NB4 (cell line): ENCODE measurements around the gene PROX1.

Experiments
- DNase-seq: peaks from one replicate; pipeline ENCODE4 v3.0.0; 2010; ENCODE audit warnings: low read depth
- H3K4me3 ChIP-seq: one replicate; pipeline ENCODE4 v1.5.1; 2011; ENCODE audit warnings: mild to moderate bottlenecking, low read depth, low read length, moderate library complexity
- MYC ChIP-seq: IDR thresholded peaks from 2 replicates; pipeline ENCODE4 v1.6.1; 2011; ENCODE audit warnings: low read depth, low read length
- POLR2A ChIP-seq: IDR thresholded peaks from 2 replicates; pipeline ENCODE4 v1.6.1; 2011; ENCODE audit warnings: mild to moderate bottlenecking; ENCODE audit not compliant: insufficient read length; ENCODE audit errors: extremely low read depth
- TF ChIP-seq, protein P1 (sequence below): IDR thresholded peaks from one replicate; pipeline ENCODE4 v1.5.1; 2012; ENCODE audit warnings: low read depth, low read length
- TF ChIP-seq, protein P2 (sequence below): IDR thresholded peaks from 2 replicates; pipeline ENCODE4 v1.6.1; 2011; ENCODE audit warnings: low read depth, low read length

Gene PROX1, protein sequence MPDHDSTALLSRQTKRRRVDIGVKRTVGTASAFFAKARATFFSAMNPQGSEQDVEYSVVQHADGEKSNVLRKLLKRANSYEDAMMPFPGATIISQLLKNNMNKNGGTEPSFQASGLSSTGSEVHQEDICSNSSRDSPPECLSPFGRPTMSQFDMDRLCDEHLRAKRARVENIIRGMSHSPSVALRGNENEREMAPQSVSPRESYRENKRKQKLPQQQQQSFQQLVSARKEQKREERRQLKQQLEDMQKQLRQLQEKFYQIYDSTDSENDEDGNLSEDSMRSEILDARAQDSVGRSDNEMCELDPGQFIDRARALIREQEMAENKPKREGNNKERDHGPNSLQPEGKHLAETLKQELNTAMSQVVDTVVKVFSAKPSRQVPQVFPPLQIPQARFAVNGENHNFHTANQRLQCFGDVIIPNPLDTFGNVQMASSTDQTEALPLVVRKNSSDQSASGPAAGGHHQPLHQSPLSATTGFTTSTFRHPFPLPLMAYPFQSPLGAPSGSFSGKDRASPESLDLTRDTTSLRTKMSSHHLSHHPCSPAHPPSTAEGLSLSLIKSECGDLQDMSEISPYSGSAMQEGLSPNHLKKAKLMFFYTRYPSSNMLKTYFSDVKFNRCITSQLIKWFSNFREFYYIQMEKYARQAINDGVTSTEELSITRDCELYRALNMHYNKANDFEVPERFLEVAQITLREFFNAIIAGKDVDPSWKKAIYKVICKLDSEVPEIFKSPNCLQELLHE

DNA sequence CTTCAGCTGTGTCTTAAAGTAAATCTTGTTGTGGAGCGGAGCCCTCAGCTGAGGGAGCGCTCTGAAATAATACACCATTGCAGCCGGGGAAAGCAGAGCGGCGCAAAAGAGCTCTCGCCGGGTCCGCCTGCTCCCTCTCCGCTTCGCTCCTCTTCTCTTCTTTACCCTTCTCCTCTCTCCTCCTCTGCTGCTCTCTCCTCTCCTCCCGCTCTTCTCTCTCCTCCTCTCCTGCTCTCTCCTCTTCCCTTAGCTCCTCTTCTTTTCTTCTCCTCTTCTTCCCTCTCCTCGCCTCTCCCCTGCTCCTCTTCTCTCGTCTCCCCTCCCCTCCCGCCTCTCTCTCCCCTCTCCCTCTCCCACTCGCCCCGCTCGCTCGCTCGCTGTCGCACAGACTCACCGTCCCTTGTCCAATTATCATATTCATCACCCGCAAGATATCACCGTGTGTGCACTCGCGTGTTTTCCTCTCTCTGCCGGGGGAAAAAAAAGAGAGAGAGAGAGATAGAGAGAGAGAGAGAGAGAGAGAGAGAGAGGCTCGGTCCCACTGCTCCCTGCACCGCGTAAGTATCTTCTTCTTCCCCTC lies at the start of gene PROX1:
Gene PROX1 (plus strand): TSS at position 47 of the 580 bp plus-strand sequence. CDS start 8,563 bp downstream, outside the sequence.
- TF ChIP-seq MYC (no peak), POLR2A (no peak)
- TF ChIP-seq, protein P1, sequence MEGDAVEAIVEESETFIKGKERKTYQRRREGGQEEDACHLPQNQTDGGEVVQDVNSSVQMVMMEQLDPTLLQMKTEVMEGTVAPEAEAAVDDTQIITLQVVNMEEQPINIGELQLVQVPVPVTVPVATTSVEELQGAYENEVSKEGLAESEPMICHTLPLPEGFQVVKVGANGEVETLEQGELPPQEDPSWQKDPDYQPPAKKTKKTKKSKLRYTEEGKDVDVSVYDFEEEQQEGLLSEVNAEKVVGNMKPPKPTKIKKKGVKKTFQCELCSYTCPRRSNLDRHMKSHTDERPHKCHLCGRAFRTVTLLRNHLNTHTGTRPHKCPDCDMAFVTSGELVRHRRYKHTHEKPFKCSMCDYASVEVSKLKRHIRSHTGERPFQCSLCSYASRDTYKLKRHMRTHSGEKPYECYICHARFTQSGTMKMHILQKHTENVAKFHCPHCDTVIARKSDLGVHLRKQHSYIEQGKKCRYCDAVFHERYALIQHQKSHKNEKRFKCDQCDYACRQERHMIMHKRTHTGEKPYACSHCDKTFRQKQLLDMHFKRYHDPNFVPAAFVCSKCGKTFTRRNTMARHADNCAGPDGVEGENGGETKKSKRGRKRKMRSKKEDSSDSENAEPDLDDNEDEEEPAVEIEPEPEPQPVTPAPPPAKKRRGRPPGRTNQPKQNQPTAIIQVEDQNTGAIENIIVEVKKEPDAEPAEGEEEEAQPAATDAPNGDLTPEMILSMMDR, result no peak
- TF ChIP-seq, protein P2, sequence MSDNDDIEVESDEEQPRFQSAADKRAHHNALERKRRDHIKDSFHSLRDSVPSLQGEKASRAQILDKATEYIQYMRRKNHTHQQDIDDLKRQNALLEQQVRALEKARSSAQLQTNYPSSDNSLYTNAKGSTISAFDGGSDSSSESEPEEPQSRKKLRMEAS, result no peak
- no peak within 1 kb of the TSS for H3K4me3 ChIP-seq
- DNase-seq, result no peak

DNA sequence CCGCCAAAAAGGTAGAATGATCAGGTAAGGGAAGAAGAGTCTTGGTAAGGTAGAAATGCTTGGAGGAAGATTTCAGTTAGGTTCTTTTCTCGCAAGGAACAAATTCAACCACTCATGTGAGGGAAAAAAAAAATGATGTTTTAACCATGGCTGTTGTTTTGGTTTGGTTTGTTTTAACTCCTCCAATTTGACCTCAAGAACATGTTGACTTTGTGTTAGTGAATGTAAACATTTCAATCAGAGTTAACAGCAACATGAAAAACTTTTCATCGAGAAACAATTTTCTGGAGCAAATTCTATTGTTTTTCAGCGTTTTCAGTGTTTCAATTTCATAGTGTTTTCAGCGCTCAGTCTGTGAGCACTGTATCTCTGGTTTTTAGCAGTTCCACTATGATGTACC lies 49.0 kb upstream of the PROX1 start:
- TF ChIP-seq POLR2A (no peak), MYC (no peak)
- TF ChIP-seq, protein P1, result no peak
- TF ChIP-seq, protein P2, result no peak
- H3K4me3 ChIP-seq, result no peak overlapping the region
- DNase-seq, result no peak

DNA sequence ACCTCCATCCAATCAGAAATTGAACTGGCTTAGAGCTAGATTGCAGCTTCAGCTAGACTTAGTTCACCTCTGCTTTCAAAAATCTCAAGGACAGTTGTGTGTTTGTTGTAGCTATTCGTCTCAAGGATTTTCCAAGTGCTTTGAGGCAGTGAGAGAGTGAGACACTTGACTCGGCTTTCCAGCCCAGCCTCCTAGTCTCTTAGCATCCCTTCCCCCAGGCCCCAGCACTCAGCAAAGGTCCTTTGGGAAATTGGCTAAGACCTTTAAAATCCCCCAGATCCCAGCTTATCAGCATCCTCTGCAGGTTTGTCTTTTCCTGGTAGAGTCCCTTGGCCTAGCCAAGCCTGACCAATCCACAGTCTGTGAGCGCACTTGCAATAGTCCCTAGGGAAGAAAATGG lies 47.9 kb upstream of the PROX1 start:
- TF ChIP-seq, protein P2, result no peak
- no peak for TF ChIP-seq MYC
- TF ChIP-seq POLR2A, result no peak
- TF ChIP-seq, protein P1, result no peak
- no peak for DNase-seq
- H3K4me3 ChIP-seq, result no peak overlapping the region

DNA sequence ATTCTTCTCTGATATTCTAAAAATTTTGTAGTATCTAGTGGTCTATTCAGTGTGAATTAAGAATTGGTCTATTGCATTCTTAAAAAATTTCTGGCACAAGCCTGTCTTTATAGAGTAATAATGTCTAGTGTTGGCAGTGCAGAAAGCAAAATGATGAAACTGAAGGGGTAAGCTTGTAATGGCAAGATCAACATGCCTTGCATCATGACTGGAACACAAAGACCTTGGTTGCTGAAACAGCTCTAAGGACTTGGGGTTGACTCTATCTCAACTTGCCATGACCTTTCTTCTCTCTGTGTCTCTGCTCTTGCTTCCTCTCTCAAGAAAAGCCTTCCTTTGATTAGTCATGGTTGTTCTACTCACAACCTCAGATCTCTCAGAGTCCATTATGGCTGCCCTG lies 46.8 kb upstream of the PROX1 start:
- H3K4me3 ChIP-seq, result no peak overlapping the region
- no peak for DNase-seq
- TF ChIP-seq, protein P1, result no peak
- TF ChIP-seq MYC (no peak), POLR2A (no peak)
- TF ChIP-seq, protein P2, result no peak

DNA sequence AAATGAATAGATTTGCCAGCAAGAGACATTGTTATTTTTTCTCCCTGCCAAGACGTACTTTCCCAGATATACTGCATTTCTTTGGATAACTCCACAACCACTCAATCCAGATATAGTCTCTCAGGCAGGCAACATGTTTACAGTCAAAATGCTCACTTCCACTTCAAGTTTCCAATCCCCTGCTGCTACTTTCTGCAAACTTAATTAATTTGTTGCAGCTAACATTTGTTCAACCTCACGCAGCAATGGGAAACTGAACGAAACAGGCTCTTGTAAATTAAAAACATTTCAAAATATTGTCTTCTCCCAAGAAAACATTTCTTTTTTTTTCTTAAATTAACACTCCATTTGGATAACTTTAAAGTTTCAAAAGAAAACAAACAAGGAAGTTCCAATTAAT lies 45.7 kb upstream of the PROX1 start:
- TF ChIP-seq, protein P1, result no peak
- TF ChIP-seq, protein P2, result no peak
- TF ChIP-seq POLR2A (no peak), MYC (no peak)
- no peak for DNase-seq
- H3K4me3 ChIP-seq, result no peak overlapping the region
